Adrenal gland (tissue), 5 donors: Measurements from ENCODE around the gene GNB5.

ENCODE experiments used
- POLR2A ChIP-seq, 2 donors: fragments of 450-650 bp; IDR thresholded peaks; one replicate each; pipeline ENCODE4 v1.6.1; 2017; ENCODE audit warnings: antibody characterized with exemption in 2 of 2, mild to moderate bottlenecking in 2 of 2, moderate library complexity in 1 of 2
- TF ChIP-seq, protein P1 (sequence below), 6 experiments: fragments of 450-650 bp in 4 of 6; fragments of 200-600 bp in 2 of 6; sonication (generic) in 1 of 6; IDR thresholded peaks; 1 replicate in 5 of 6; 2 replicates in 1 of 6; pipeline versions ENCODE4 v1.5.1 to v1.8.0; 2016 to 2021; ENCODE audit warnings: antibody characterized with exemption in 6 of 6, mild to moderate bottlenecking in 2 of 6, moderate library complexity in 1 of 6
- donor health status: DM: no; HTN: no; CAD: no.

DNA sequence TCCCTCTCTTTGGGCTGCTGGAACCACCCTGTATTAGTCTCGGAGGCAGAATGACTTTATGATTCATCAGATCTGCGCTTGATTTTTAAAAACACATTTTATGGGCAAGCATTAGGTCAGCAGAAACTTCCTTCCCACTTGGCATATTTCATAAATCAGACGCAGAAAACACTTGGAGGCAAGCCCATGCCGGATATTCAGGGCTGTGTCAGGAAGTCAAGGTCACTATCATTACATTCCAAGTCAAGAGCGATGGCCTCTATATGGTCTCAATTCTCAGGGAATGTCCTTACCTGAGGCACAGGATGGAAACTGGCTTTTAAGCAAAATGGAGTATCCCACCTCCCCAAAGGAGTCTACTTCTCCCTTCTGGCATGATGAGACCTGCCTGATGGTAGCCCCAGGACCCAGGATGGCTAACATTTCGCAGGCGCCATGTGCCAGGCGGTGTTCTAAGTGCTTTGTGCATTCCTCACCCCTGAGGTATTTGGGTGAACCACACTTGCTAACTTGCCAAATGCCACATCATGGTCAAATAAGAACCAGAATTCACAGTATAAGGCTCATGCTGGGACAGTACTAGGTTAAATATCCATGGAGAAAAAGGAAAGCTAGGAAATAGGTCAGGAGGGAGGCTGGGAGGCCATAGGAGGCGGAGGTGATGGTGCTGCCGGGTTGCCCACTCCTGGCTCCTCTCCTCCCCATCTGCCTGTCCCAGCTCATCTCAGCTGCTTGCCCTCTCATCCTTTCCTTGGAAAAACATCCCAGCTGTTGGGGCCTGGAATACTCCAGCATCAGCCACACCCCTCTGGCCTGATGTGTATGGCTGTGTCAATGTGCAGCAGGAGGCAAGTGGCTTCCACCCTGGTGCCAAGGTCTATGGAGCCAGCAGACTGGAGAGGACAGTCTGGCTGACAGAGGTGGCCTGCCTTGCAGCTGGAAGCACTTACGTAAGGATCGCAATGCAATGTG is 97.4 kb downstream of the GNB5 start:
- TF ChIP-seq, protein P1, sequence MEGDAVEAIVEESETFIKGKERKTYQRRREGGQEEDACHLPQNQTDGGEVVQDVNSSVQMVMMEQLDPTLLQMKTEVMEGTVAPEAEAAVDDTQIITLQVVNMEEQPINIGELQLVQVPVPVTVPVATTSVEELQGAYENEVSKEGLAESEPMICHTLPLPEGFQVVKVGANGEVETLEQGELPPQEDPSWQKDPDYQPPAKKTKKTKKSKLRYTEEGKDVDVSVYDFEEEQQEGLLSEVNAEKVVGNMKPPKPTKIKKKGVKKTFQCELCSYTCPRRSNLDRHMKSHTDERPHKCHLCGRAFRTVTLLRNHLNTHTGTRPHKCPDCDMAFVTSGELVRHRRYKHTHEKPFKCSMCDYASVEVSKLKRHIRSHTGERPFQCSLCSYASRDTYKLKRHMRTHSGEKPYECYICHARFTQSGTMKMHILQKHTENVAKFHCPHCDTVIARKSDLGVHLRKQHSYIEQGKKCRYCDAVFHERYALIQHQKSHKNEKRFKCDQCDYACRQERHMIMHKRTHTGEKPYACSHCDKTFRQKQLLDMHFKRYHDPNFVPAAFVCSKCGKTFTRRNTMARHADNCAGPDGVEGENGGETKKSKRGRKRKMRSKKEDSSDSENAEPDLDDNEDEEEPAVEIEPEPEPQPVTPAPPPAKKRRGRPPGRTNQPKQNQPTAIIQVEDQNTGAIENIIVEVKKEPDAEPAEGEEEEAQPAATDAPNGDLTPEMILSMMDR (IDR thresholded peaks at IDR 0.05), result no peak
- peak in 1 of 2 donors; percentile 48 for TF ChIP-seq POLR2A (IDR thresholded peaks at IDR 0.05)
